HEK293T (cell line): ENCODE measurements around the gene TBX21.

ENCODE experiments used
- CTCF ChIA-PET: fragments of 350-600 bp; formaldehyde crosslinking; extraction: SDS; loops from one replicate; lab custom pipeline; 2021; ENCODE audit warnings: antibody characterized with exemption, inconsistent platforms; lab: Yijun Ruan, JAX
- POLR2A ChIA-PET: fragments of 350-600 bp; formaldehyde crosslinking; extraction: SDS; loops from one replicate; lab custom pipeline; 2020; ENCODE audit warnings: antibody characterized with exemption, inconsistent platforms; lab: Yijun Ruan, JAX
- DNase-seq: peaks from one replicate; pipeline ENCODE4 v3.0.0; 2012; ENCODE audit warnings: mixed read lengths; ENCODE audit errors: extremely low spot score
- ARNT ChIP-seq: fragments of 450-650 bp; IDR thresholded peaks from 2 replicates; pipeline ENCODE4 v1.6.1; 2017; ENCODE audit warnings: mild to moderate bottlenecking
- BHLHE40 ChIP-seq: fragments of 450-650 bp; IDR thresholded peaks from 2 replicates; pipeline ENCODE4 v1.6.1; 2016; ENCODE audit warnings: mild to moderate bottlenecking, moderate library complexity, borderline replicate concordance
- CTBP1 ChIP-seq: fragments of 450-650 bp; IDR thresholded peaks from 2 replicates; pipeline ENCODE4 v1.6.1; 2016; ENCODE audit warnings: borderline replicate concordance
- ELF4 ChIP-seq: fragments of 450-650 bp; IDR thresholded peaks from 2 replicates; pipeline ENCODE4 v1.6.1; 2017; ENCODE audit warnings: antibody characterized with exemption
- FOXA1 ChIP-seq: fragments of 450-650 bp; IDR thresholded peaks from 2 replicates; pipeline ENCODE4 v1.6.1; 2016; ENCODE audit warnings: mild to moderate bottlenecking
- FOXK2 ChIP-seq: fragments of 450-650 bp; IDR thresholded peaks from 2 replicates; pipeline ENCODE4 v1.6.1; 2016; ENCODE audit warnings: mild to moderate bottlenecking
- FOXM1 ChIP-seq: fragments of 450-650 bp; IDR thresholded peaks from 2 replicates; pipeline ENCODE4 v1.6.1; 2017; ENCODE audit warnings: mild to moderate bottlenecking, borderline replicate concordance
- HDGF ChIP-seq: fragments of 450-650 bp; IDR thresholded peaks from 2 replicates; pipeline ENCODE4 v1.6.1; 2017; ENCODE audit warnings: antibody characterized with exemption, borderline replicate concordance
- L3MBTL2 ChIP-seq: fragments of 450-650 bp; conservative IDR thresholded peaks from 2 replicates; pipeline ENCODE4 v1.6.1; 2016; ENCODE audit warnings: mild to moderate bottlenecking
- LEF1 ChIP-seq: fragments of 450-650 bp; IDR thresholded peaks from 2 replicates; pipeline ENCODE4 v1.6.1; 2017; ENCODE audit warnings: mild to moderate bottlenecking, borderline replicate concordance
- NFRKB ChIP-seq: fragments of 450-650 bp; IDR thresholded peaks from 2 replicates; pipeline ENCODE4 v1.6.1; 2016; ENCODE audit warnings: mild to moderate bottlenecking, moderate library complexity
- SP1 ChIP-seq: fragments of 450-650 bp; IDR thresholded peaks from 2 replicates; pipeline ENCODE4 v1.6.1; 2017
- SUZ12 ChIP-seq: fragments of 450-650 bp; IDR thresholded peaks from 2 replicates; pipeline ENCODE4 v1.6.1; 2016; ENCODE audit warnings: mild to moderate bottlenecking
- TARDBP ChIP-seq: fragments of 450-650 bp; IDR thresholded peaks from 2 replicates; pipeline ENCODE4 v1.6.1; 2016
- ZNF384 ChIP-seq: fragments of 450-650 bp; IDR thresholded peaks from 2 replicates; pipeline ENCODE4 v1.6.1; 2016
- TF ChIP-seq, protein P1 (sequence below): fragments of 450-650 bp; IDR thresholded peaks from 2 replicates; pipeline ENCODE4 v1.6.1; 2016

The TBX21 gene

DNA sequence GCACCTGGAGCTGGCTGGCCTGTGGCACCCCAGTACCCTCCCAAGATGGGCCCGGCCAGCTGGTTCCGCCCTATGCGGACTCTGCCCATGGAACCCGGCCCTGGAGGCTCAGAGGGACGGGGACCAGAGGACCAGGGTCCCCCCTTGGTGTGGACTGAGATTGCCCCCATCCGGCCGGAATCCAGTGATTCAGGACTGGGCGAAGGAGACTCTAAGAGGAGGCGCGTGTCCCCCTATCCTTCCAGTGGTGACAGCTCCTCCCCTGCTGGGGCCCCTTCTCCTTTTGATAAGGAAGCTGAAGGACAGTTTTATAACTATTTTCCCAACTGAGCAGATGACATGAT, 12.0 kb downstream of the TBX21 start:
- CTCF ChIA-PET, result interaction anchor here (1.2 to 1.4 kb wide), 2 partner anchors 45 to 80 kb away, joined by 3 read pairs; no protein-coding TSS in a partner anchor

DNA sequence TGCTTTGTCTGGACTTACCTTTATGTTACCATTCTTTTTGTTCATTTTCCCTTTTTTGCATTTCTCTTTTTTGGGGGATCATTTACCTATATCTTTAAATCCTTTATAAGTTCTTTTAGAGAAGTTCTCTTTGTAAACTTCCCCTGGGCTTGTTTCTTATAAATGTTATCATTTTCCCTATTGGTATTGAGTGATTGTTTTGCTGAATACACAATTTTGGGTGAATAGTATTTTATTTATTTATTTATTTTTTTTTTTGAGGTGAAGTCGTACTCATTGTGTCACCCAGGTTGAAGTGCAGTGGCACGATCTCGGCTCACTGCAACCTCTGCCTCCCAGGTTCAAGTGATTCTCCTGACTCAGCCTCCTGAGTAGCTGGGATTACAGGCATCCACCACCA, 18.4 kb downstream of the TBX21 start:
- ChIA-PET CTCF (no interaction called here), POLR2A (no interaction called here)
- no peak for DNase-seq
- TF ChIP-seq L3MBTL2 (no peak), FOXM1 (no peak), FOXA1 (no peak), NFRKB (no peak), FOXK2 (no peak), ARNT (no peak), HDGF (no peak), LEF1 (no peak)
- TF ChIP-seq, protein P1, sequence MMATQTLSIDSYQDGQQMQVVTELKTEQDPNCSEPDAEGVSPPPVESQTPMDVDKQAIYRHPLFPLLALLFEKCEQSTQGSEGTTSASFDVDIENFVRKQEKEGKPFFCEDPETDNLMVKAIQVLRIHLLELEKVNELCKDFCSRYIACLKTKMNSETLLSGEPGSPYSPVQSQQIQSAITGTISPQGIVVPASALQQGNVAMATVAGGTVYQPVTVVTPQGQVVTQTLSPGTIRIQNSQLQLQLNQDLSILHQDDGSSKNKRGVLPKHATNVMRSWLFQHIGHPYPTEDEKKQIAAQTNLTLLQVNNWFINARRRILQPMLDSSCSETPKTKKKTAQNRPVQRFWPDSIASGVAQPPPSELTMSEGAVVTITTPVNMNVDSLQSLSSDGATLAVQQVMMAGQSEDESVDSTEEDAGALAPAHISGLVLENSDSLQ, result no peak

More for the DNA sequence above, 12.0 kb downstream of the TBX21 start:
- no peak for DNase-seq
- POLR2A ChIA-PET, result interaction anchor here (1.1 to 1.2 kb wide), 3 partner anchors 9 to 96 kb away, joined by 3 read pairs; partner anchors contain the start of genes KPNB1 and TBX21
- TF ChIP-seq FOXK2 (no peak), BHLHE40 (no peak), TARDBP (no peak), FOXM1 (no peak), SP1 (no peak), LEF1 (no peak), NFRKB (no peak), ELF4 (no peak), HDGF (no peak), SUZ12 (no peak), ARNT (no peak), ZNF384 (no peak), L3MBTL2 (no peak)
- TF ChIP-seq, protein P1, result no peak

DNA sequence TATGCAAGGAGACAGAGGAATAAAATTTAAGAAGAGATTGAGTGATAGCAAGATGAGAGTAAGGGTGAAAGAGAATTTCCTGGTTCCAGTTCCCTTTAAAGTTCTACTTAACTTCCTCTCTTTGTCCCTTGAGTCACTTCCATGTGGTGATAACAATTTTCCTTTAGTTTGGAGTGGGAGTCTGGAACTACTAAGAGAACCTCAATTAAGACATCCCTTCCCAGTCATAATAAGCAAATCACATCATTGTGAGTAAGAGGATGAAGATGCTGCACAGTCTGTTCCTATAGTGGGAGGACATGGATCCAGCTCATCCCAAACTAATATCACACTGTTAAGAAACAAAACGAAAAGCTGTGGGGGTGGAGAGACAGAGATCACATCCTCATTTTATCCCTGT, 24.4 kb downstream of the TBX21 start:
- TF ChIP-seq BHLHE40, result no peak
- TF ChIP-seq, protein P1, result no peak
- TF ChIP-seq SUZ12, result no peak
- no peak for TF ChIP-seq LEF1
- TF ChIP-seq ARNT, result no peak
- no peak for TF ChIP-seq NFRKB
- no peak for TF ChIP-seq ZNF384
- TF ChIP-seq FOXM1, result no peak
- ChIA-PET CTCF (no interaction called here), POLR2A (no interaction called here)
- DNase-seq, result no peak

DNA sequence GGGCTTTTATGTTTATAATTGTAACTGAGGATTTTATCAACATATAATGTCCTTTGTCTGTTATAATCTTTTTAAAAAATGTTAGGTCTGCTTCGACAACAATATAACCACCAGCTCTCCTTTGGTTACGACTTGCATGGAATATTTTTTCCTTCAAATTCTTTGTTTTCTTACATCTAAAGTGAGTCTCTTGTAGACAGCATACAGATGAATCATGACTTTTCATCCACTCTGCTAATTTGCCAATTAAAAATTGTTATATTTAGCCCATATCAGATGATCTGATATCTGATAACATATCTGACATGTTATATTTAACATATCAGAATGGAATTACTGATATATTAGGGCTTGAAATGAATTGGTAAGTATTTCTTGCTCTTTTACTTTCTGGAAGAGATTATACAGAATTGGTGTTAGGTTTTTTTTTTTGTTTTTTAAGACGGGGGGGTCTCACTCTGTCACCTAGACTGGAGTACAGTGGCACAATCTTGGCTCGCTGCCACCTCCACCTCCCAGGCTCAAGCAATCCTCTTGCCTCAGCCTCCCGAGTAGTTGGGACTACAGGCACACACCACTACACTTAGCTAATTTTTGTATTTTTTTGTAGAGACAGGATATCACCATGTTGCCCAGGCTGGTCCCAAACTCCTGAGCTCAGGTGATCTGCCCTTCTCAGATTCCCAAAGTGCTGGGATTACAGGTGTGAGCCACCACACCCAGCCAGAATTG, 27.5 kb downstream of the TBX21 start:
- no peak for DNase-seq
- TF ChIP-seq HDGF, result no peak
- no peak for TF ChIP-seq BHLHE40
- no peak for TF ChIP-seq SP1
- TF ChIP-seq ZNF384, result no peak
- TF ChIP-seq FOXM1, result no peak
- TF ChIP-seq LEF1, result no peak
- TF ChIP-seq ARNT, result no peak
- TF ChIP-seq FOXK2, result no peak
- TF ChIP-seq, protein P1, result no peak
- no peak for TF ChIP-seq ELF4
- no peak for TF ChIP-seq SUZ12
- TF ChIP-seq CTBP1, result no peak
- TF ChIP-seq FOXA1, result no peak
- TF ChIP-seq TARDBP, result no peak
- no peak for TF ChIP-seq NFRKB
- TF ChIP-seq L3MBTL2, result no peak
- ChIA-PET CTCF (no interaction called here), POLR2A (no interaction called here)

DNA sequence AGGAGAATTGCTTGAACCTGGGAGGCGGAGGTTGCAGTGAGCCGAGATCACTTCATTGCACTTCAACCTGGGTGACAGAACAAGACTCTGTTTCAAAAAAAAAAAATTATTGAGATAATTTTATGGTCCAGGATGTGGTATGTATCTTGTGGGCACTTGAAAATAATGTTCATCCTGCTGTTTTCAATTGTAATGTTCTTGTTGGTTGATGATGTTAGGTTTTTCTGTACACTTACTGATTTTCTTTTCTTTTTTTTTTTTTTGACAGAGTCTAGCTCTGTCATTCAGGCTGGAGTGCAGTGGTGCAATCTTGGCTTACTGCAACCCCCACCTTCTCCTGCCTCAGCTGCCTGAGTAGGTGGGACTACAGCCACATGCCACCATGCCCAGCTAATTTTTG, 29.7 kb downstream of the TBX21 start:
- TF ChIP-seq L3MBTL2 (no peak), ELF4 (no peak), ZNF384 (no peak), ARNT (no peak), TARDBP (no peak), FOXA1 (no peak), SP1 (no peak)
- TF ChIP-seq, protein P1, result no peak
- CTCF ChIA-PET, result no interaction called here
- DNase-seq, result no peak
- POLR2A ChIA-PET, result no interaction called here
